Measurements from ENCODE around the gene NAA80.

GRCh38 chr3:50341996-50342650 lies 42.9 kb upstream of the NAA80 start:
- TF ChIP-seq KDM1A (IDR thresholded peaks at IDR 0.05; ENCODE audit: low read depth) = no peak
- TF ChIP-seq JUN (IDR thresholded peaks at IDR 0.05) = no peak
- TF ChIP-seq ESRRA (IDR thresholded peaks at IDR 0.05; ENCODE audit: borderline replicate concordance, low read length) = no peak
- no peak for TF ChIP-seq POLR2A (IDR thresholded peaks at IDR 0.05; ENCODE audit: low read length)
- no peak for TF ChIP-seq NR3C1 (IDR thresholded peaks at IDR 0.05)
- TF ChIP-seq ZC3H11A (IDR thresholded peaks at IDR 0.05) = no peak
- no peak for TF ChIP-seq RAD21 (conservative IDR thresholded peaks at IDR 0.05 in 1 of 2, IDR thresholded peaks at IDR 0.05 in 1 of 2)
- no peak for TF ChIP-seq RNF2 (IDR thresholded peaks at IDR 0.05; ENCODE audit: borderline replicate concordance, low read depth)
- TF ChIP-seq CTCF (IDR thresholded peaks at IDR 0.05) = no peak
- no peak for TF ChIP-seq REST (IDR thresholded peaks at IDR 0.05)

All from A549 (cell line).